ENCODE results near the gene TCF7L1. TPM values are rescaled to one million over a fixed set of nuclear protein-coding genes. Genes with fewer than 3 reads are reported as not detected.

The TCF7L1 gene
- total and polyA plus RNA-seq, 9 of the 15 experiments (the other 6 are each of a cell fraction or from before 2014, with no cell fraction given) = 0.03 to 0.11 (median 0.07) TPM; not detected in 5

- TF ChIP-seq MTF1 (CRISPR knock-in tag; IDR thresholded peaks at IDR 0.05; ENCODE audit: borderline replicate concordance) = no peak
- TF ChIP-seq ZNF134 (CRISPR knock-in tag; conservative IDR thresholded peaks at IDR 0.05) = no peak
- TF ChIP-seq ZNF518B (CRISPR knock-in tag; IDR thresholded peaks at IDR 0.05) = no peak
These were observed 45.7 kb upstream of the TCF7L1 start (continued) for GRCh38 chr2:85087541-85087940.

GRCh38 chr2:85088921-85089320 lies 44.3 kb upstream of the TCF7L1 start:
- Histone ChIP-seq H3K9me1 (ENCODE audit: control insufficient read depth, insufficient read depth, low read length) (no peaks in the 10 kb centered on the region), H2AFZ (ENCODE audit: low read depth, low read length) (no peak overlapping the region), H3K4me3 (no peak overlapping the region), H3K4me1 (replicated peaks in 1 of 2; ENCODE audit: control insufficient read depth in 2 of 2, insufficient read depth in 2 of 2, low read length in 2 of 2) (no peaks in the 10 kb centered on the region), H4K20me1 (replicated peaks; ENCODE audit: control insufficient read depth, insufficient read depth, low read length) (no peaks in the 10 kb centered on the region), H3K9me3 (replicated peaks; ENCODE audit: control insufficient read depth, insufficient read depth, low read depth, low read length) (no peaks in the 10 kb centered on the region), H3K36me3 (ENCODE audit: control insufficient read depth, insufficient read depth, low read length) (no peaks in the 10 kb centered on the region), H3K79me2 (ENCODE audit: control insufficient read depth, insufficient read depth, low read length) (no peaks in the 10 kb centered on the region), H3K9ac (ENCODE audit: insufficient read depth in 1 of 2, low read depth in 2 of 2, low read length in 2 of 2) (no peak overlapping the region), H3K27ac (ENCODE audit: extremely low read depth, low read depth, low read length) (no peak overlapping the region), H3K4me2 (ENCODE audit: insufficient read depth, low read length) (no peak overlapping the region), H3K27me3 (ENCODE audit: control insufficient read depth in 2 of 2, insufficient read depth in 2 of 2, low read length in 2 of 2) (peaks cover 15 to 33% of the 10 kb centered on the region in 2 experiments; a peak in 3 of 5 replicates)
- POLR2A ChIA-PET = interaction anchor here (0.8 to 1.5 kb wide), 2 partner anchors 9 to 22 kb away, joined by 3 to 4 read pairs; no protein-coding TSS in a partner anchor
- ATAC-seq (no peak), FAIRE-seq (no peak), DNase-seq (ENCODE audit: extremely low read depth in 1 of 4, low spot score in 3 of 4) (no peak)
- CTCF ChIA-PET (ENCODE audit: low intra/inter-chr PET ratio) = no interaction called here
- BruUV-seq (replicated peaks) = no TSS peak
- 0% methylated on average over 2 of the region's 2 CpGs for WGBS (ENCODE audit: insufficient coverage, low coverage, missing lambda C conversion rate)
- TF ChIP-seq HMGXB4 (CRISPR knock-in tag; IDR thresholded peaks at IDR 0.05) = no peak
- intact Hi-C loops (cut with micrococcal nuclease) = no loop called here
- in situ Hi-C loops (cut with MboI) = no loop called here

Measured in K562 (cell line).